ENCODE results near the gene TDP1. TPM values are rescaled to one million over a fixed set of nuclear protein-coding genes. Genes with fewer than 3 reads are reported as not detected.
"Not testable (repeated sequence)": the region's sequence is repeated elsewhere in the genome, so short reads cannot be mapped to it uniquely, and the experiment has no call there.

The TDP1 gene
- total RNA-seq, 4 donors from 2014 or later = 7.5 to 9.7 (median 8.4) TPM

DNA sequence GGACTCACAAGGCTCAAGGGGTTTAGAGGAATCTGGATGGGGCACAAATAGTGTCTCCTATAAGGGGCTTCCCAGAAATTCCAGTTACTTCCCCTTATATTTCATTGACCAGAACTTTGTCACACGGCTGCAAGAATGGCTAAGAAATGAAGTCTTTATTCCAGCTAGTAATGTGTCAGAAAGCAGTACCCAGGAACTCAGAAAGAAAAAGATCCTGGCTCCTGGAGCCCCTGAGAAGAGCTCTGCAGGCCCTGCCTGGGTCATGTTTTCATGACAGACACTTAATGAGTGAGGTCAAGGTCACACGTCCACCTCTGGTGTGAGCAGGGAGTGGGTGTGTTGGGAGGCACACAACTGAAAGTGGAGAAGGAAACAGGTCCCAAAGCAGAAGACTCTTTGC is 123.8 kb downstream of the TDP1 start:
- DNase-seq (ENCODE audit: extremely low spot score) = no peak
- intact Hi-C loops (cut with DNase I) = no loop called here

DNA sequence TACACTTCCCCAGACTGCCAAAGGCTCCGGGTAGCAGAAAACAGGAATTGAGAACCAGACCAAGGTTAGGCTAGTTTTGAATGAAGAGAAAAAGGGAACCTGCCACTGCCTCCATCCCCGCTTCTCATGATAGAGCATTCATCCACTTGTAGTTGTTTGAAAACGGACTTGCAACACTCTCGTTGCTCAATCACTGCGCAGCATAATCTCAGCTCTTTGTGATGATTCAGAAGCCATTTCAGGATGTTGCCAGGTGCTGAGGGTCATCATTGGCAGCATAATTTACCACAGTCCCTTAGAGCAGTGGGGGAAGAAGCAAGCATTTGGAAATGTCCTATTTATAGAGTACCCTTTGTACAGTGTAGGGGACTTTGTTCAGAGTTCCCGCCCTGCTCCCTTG is 131.7 kb downstream of the TDP1 start:
- intact Hi-C loops (cut with DNase I) = no loop called here
- Histone ChIP-seq H3K4me3 (no peak overlapping the region), H3K27me3 (no peaks in the 10 kb centered on the region), H3K36me3 (no peaks in the 10 kb centered on the region), H3K4me1 (peaks cover 6 to 13% (median 8%) of the 10 kb centered on the region in 4 donors), H3K27ac (replicated peaks in 1 of 4) (no peak overlapping the region), H3K9me3 (no peaks in the 10 kb centered on the region)
- DNase-seq (ENCODE audit: extremely low spot score) = peak; percentile 88
- WGBS = 82% methylated on average over 6 of the region's 6 CpGs
- TF ChIP-seq POLR2AphosphoS5 (IDR thresholded peaks at IDR 0.05) (peak in 1 of 2 donors; percentile 21), EP300 (IDR thresholded peaks at IDR 0.05) (no peak)
- TF ChIP-seq, protein P1, sequence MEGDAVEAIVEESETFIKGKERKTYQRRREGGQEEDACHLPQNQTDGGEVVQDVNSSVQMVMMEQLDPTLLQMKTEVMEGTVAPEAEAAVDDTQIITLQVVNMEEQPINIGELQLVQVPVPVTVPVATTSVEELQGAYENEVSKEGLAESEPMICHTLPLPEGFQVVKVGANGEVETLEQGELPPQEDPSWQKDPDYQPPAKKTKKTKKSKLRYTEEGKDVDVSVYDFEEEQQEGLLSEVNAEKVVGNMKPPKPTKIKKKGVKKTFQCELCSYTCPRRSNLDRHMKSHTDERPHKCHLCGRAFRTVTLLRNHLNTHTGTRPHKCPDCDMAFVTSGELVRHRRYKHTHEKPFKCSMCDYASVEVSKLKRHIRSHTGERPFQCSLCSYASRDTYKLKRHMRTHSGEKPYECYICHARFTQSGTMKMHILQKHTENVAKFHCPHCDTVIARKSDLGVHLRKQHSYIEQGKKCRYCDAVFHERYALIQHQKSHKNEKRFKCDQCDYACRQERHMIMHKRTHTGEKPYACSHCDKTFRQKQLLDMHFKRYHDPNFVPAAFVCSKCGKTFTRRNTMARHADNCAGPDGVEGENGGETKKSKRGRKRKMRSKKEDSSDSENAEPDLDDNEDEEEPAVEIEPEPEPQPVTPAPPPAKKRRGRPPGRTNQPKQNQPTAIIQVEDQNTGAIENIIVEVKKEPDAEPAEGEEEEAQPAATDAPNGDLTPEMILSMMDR (IDR thresholded peaks at IDR 0.05) = no peak

More for the DNA sequence above, 123.8 kb downstream of the TDP1 start:
- 87% methylated on average over 2 of the region's 2 CpGs for WGBS
- Histone ChIP-seq H3K4me3 (no peak overlapping the region), H3K4me1 (no peaks in the 10 kb centered on the region), H3K36me3 (no peaks in the 10 kb centered on the region), H3K9me3 (no peaks in the 10 kb centered on the region), H3K27ac (replicated peaks in 1 of 4) (no peak overlapping the region), H3K27me3 (peaks cover 0 to 18% (median 0%) of the 10 kb centered on the region in 4 donors)
- TF ChIP-seq POLR2A (IDR thresholded peaks at IDR 0.05; ENCODE audit: low read depth) = no peak
- TF ChIP-seq EP300 (IDR thresholded peaks at IDR 0.05) = no peak
- TF ChIP-seq, protein P1 (IDR thresholded peaks at IDR 0.05) = no peak
- TF ChIP-seq POLR2AphosphoS5 (IDR thresholded peaks at IDR 0.05) = no peak

DNA sequence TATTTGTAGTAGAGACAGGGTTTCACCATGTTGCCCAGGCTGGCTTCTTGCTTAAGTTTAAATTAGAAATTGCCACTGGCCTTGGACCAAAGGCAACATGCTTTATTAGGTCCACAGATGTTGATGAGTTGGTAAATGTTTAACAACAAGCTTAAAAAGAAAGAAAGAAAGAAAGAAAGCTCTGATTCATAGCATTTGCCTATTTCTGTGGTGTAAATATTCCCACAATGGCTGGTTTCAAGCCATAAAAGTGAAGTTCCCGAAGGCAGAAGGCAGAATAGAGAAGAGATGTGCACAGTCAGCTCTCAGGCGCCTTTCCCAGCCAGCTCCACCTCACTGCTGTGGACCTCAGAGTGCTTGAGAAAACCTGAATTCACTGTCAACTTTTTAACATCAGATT is 132.4 kb downstream of the TDP1 start:
- intact Hi-C loops (cut with DNase I) = no loop called here
- 90% methylated on average over 2 of the region's 2 CpGs for WGBS
- Histone ChIP-seq H3K27me3 (no peaks in the 10 kb centered on the region), H3K9me3 (no peaks in the 10 kb centered on the region), H3K4me1 (peaks cover 6 to 13% (median 8%) of the 10 kb centered on the region in 4 donors), H3K4me3 (no peak overlapping the region), H3K36me3 (no peaks in the 10 kb centered on the region), H3K27ac (replicated peaks in 1 of 4) (no peak overlapping the region)
- no peak for DNase-seq (ENCODE audit: extremely low spot score)
- TF ChIP-seq, protein P1 (IDR thresholded peaks at IDR 0.05) = no peak
- TF ChIP-seq POLR2A (IDR thresholded peaks at IDR 0.05; ENCODE audit: low read depth) (no peak), POLR2AphosphoS5 (IDR thresholded peaks at IDR 0.05) (no peak), EP300 (IDR thresholded peaks at IDR 0.05) (no peak)

DNA sequence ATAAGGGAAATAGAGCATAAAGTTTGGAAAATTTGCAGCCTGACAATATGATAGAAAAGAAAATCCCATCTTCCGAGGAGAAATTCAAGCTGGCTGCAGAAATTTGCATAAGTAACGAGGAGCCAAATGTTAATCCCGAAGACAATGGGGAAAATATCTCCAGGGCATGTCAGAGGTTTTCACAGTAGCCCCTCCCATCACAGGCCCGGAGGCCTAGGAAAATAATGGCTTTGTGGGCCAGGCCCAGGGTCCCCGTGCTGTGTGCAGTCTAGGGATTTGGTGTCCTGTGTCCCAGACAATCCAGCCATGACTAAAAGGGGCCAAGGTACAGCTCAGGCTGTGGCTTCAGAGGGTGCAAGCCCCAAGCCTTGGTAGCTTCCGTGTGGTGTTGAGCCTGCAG is 133.8 kb downstream of the TDP1 start:
- DNase-seq (ENCODE audit: extremely low spot score); H3K36me3 ChIP-seq; H3K9me3 ChIP-seq; H3K4me3 ChIP-seq; H3K27me3 ChIP-seq; intact Hi-C loops (cut with DNase I); H3K27ac ChIP-seq (replicated peaks in 1 of 4): not testable (repeated sequence)
- WGBS = 61% methylated on average over 6 of the region's 6 CpGs
- H3K4me1 ChIP-seq = peaks cover 6 to 13% (median 8%) of the 10 kb centered on the region in 4 donors

DNA sequence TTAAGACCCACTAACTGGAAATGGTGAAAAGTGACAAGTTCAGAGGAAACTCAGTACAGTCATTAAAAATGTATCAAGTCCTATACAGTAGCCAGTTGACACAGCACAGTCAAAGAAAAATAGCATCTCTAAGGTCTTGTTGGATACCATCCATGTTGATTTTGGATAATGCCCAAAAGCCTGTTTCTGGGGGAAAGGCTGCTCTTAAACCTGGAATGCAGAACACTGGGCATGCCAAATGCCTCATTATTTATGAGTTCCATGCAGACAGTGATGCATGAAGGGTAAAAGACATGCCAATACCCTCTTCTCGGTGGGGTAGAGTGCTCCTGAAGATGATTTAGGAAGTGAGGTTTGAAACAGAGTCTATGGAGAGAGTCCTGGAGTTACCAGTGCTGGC is 135.7 kb downstream of the TDP1 start:
- DNase-seq (ENCODE audit: extremely low spot score) = peak; percentile 74
- intact Hi-C loops (cut with DNase I) = no loop called here
- no peaks in the 10 kb centered on the region for H3K9me3 ChIP-seq
- TF ChIP-seq, protein P1 (IDR thresholded peaks at IDR 0.05) = no peak
- no peak for TF ChIP-seq POLR2AphosphoS5 (IDR thresholded peaks at IDR 0.05)
- TF ChIP-seq POLR2A (IDR thresholded peaks at IDR 0.05; ENCODE audit: low read depth) = no peak
- TF ChIP-seq EP300 (IDR thresholded peaks at IDR 0.05) = no peak
- H3K4me3 ChIP-seq = no peak overlapping the region
- 16% methylated on average over 1 of the region's 1 CpG for WGBS
- H3K27ac ChIP-seq (replicated peaks in 1 of 4) = no peak overlapping the region
- peaks cover 6 to 13% (median 8%) of the 10 kb centered on the region in 4 donors for H3K4me1 ChIP-seq
- no peaks in the 10 kb centered on the region for H3K36me3 ChIP-seq
- peaks cover 0 to 5% (median 0%) of the 10 kb centered on the region in 4 donors for H3K27me3 ChIP-seq

Data from esophagus muscularis mucosa (tissue), 4 donors.